ENCODE data around the gene ZGLP1. TPM values are rescaled to one million over a fixed set of nuclear protein-coding genes. Genes with fewer than 3 reads are reported as not detected.

Gene ZGLP1
- total RNA-seq (2021; ENCODE audit: unreplicated experiment) = 1.3 TPM
- polyA plus RNA-seq (2012; ENCODE audit: insufficient read length) = 1.3 TPM
- Bru-seq, nascent RNA = percentile 33 among the genes with signal in this experiment
- BruChase-seq, experiment 1, labeled RNA remaining after a 2-hour chase = percentile 50 among the genes with signal in this experiment
- percentile 45 among the genes with signal in this experiment for BruChase-seq, experiment 2, labeled RNA remaining after a 6-hour chase
- long read RNA-seq, partial matches to known transcripts = 0 of 1 reads
- long read RNA-seq, other reads (novel, unspliced or antisense) = 0 of 1 reads

GRCh38 chr19:10309423-10309822, at the start of gene ZGLP1:
ZGLP1 (minus strand) TSS chr19:10309815.
- no peaks in the 10 kb centered on the region for H3K27me3 ChIP-seq (ENCODE audit: control insufficient read depth, insufficient read depth, low read length)
- DNase-seq (ENCODE audit: low read depth, low spot score) (no peak), ATAC-seq (no peak)
- H3K4me1 ChIP-seq (ENCODE audit: control insufficient read depth, insufficient read depth, low read length) = no peaks in the 10 kb centered on the region
- no peaks in the 10 kb centered on the region for H3K9me3 ChIP-seq (ENCODE audit: control insufficient read depth, insufficient read depth, low read depth, low read length)
- no peak within 1 kb of the TSS for H3K4me3 ChIP-seq (ENCODE audit: low read depth in 2 of 2, low read length in 2 of 2)
- ChIA-PET CTCF (interaction anchor here (0.6 kb wide), 1 partner anchor 134 kb away, joined by 6 read pairs; no protein-coding TSS in a partner anchor), POLR2A (no interaction called here)
- intact Hi-C loops (cut with micrococcal nuclease; ENCODE audit: unreplicated experiment) (no loop called here), in situ Hi-C loops (cut with HindIII; ENCODE audit: low pct_unique_long_range_greater_than_20kb, low sequenced_read_pairs) (no loop called here)
- BruUV-seq (replicated peaks) = no TSS peak
- no peak within 1 kb of the TSS for H3K27ac ChIP-seq (ENCODE audit: low read length)
- TF ChIP-seq SIN3A (IDR thresholded peaks at IDR 0.05; ENCODE audit: borderline replicate concordance, insufficient read depth, low read depth, low read length) = no peak
- TF ChIP-seq POLR2AphosphoS5 (IDR thresholded peaks at IDR 0.05; ENCODE audit: low read depth, low read length) = no peak
- TF ChIP-seq TCF7L2 (IDR thresholded peaks at IDR 0.05; ENCODE audit: low read depth, low read length) = no peak
- no peak for TF ChIP-seq CTCF (IDR thresholded peaks at IDR 0.05)
- TF ChIP-seq REST (IDR thresholded peaks at IDR 0.05; ENCODE audit: insufficient read depth in 1 of 2, low read depth in 2 of 2, low read length in 1 of 2) = no peak
- H3K36me3 ChIP-seq (ENCODE audit: control insufficient read depth, insufficient read depth, low read length) = no peaks in the 10 kb centered on the region

GRCh38 chr19:10356431-10356830, 46.8 kb upstream of the ZGLP1 start:
- Histone ChIP-seq H3K9me3 (ENCODE audit: control insufficient read depth, insufficient read depth, low read depth, low read length) (no peaks in the 10 kb centered on the region), H3K4me3 (ENCODE audit: low read depth in 2 of 2, low read length in 2 of 2) (no peak overlapping the region), H3K27me3 (ENCODE audit: control insufficient read depth, insufficient read depth, low read length) (no peaks in the 10 kb centered on the region), H3K36me3 (ENCODE audit: control insufficient read depth, insufficient read depth, low read length) (no peaks in the 10 kb centered on the region), H3K4me1 (ENCODE audit: control insufficient read depth, insufficient read depth, low read length) (no peaks in the 10 kb centered on the region), H3K27ac (ENCODE audit: low read length) (no peak overlapping the region)
- in situ Hi-C loops (cut with HindIII; ENCODE audit: low pct_unique_long_range_greater_than_20kb, low sequenced_read_pairs) (no loop called here), intact Hi-C loops (cut with micrococcal nuclease; ENCODE audit: unreplicated experiment) (no loop called here)
- ATAC-seq (no peak), DNase-seq (ENCODE audit: low read depth, low spot score) (no peak)
- POLR2A ChIA-PET = interaction anchor here (0.6 kb wide), 1 partner anchor 14 kb away, joined by 3 read pairs; no protein-coding TSS in a partner anchor
- no TSS peak for BruUV-seq (replicated peaks)
- no peak for TF ChIP-seq REST (IDR thresholded peaks at IDR 0.05; ENCODE audit: insufficient read depth in 1 of 2, low read depth in 2 of 2, low read length in 1 of 2)
- no peak for TF ChIP-seq TCF7L2 (IDR thresholded peaks at IDR 0.05; ENCODE audit: low read depth, low read length)
- CTCF ChIA-PET = no interaction called here

Data from Panc1 (cell line).